HG03378 (cell line): Measurements from ENCODE around the gene ZNF106.

ENCODE experiments used
- ATAC-seq: cut with Tn5 transposase; IDR thresholded peaks from one replicate; pipeline ENCODE4 v1.9.1; 2021; ENCODE audit warnings: mild to moderate bottlenecking, moderate library complexity; ENCODE audit not compliant: unreplicated experiment

Gene ZNF106

DNA sequence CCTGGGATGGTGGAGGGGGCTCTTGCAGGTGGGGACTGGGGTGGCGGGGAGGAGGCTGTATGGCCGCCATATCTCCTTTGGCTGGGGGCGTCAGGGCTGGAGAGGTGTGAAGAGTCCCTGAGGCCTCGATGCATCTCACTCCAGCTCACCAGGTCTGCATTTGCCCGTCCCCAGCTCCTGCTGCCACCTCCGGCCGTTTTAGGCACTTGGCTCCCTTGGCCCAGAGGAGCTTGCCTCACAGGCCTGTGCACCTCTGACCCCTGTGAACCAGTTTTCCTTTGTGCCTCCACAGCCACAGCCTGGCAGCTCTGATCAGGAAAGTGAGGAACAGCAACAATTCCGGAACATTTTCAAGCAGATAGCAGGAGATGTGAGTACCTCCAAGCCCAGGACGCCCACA is 81.9 kb downstream of the ZNF106 start:
- no peak for ATAC-seq

DNA sequence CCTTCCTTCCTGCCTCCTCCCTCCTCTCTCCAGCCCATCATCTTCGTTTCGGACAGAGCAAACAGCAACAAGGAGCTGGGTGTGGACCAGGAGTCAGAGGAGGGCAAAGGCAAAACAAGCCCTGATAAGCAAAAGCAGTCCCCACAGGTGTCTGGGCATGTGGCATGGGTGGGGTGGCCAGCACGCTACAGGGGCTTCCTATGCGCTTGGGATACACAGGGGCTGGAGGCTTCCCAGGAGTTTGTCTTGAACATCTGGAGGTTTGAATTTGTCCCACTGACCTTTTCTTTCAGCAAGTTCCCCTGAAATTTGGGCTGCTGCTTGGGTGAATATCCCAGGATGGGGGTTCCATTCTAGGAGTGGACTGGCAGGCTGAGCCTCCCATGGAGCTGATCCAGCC is 82.8 kb downstream of the ZNF106 start:
- no peak for ATAC-seq

DNA sequence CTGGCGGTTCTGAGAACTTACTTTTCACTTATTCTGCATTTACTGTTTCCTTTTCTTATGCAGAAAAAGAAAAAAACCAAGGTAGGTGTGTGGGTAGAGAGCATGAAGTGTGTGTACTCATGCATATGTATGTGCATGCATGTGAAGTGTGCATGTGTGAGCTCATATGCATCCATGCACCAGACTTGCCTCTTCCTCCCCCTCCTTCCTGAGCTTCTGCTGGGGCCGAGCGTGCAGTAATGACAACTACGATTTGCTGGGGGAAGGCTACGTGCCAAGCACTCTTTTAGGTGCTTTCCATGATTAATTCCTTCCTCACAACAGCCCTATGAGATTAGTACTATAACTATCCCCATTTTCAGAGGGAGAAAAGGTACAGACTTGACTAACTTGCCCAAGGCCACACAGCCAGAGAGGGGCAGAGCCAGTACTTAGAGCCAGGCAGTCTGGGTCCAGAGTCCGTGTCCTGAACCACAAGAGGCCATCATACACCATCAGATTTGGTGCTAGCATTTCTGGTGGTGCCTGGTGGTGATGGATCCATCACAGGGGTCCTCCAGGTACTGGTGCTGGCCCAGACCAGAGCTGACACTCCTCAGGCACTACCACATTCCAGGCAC is 85.0 kb downstream of the ZNF106 start:
- ATAC-seq: no peak

DNA sequence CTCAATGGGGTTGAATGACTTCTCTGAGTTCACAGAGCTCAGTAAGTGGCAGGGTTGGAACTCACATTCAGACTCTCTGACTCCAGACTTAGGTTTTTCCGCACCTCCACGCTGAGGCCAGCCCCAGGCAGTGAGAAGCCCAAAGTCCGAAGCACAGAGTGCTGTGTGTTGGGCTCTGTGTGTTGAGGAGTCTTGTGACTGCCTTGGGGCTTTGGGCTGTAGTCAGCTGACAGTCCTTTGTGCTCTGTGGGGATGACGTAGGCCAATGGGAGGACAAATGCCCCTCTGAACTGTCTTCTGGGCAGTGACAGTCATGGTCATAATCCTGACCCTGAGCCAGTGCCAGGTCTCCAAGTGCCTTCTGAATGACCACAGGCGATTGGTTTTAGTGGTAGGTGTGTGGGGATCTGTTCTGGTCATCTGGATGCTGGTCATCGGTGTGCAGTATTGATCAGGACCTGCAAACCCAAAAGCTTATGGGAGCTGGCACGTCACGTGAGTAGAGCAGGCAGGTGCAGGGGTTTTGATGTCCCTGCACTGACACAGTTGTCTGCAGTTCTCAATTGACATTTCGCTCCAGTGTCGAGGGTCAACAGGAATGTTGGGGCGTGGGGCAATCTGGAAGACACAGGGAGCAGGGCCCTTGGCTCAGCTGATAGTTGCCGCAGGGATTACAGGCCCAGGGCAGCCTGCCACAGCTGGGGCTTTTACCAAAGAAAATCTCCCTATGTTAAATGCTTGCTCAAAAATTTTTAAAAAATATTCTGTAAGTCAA is 86.3 kb downstream of the ZNF106 start:
- ATAC-seq: no peak

DNA sequence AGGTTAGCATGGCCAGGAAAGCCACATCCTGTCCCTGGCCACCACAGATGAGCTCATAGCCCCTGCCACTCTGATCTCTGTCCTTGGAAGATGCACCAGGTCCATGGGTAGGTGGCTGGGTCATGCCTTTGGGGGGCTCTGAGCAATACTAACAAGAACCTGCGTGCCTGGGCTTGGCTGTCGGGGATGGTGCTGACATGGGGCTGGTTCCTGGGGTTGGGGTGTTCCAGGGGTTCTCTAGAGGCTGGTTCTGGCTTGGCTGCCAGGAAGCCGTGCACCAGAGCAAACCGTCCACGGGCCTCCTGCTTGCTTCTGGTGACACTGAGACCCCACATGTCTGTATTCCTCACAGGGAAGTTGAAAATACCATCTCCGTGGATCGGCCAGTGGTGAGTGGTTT is 87.6 kb downstream of the ZNF106 start:
- no peak for ATAC-seq

DNA sequence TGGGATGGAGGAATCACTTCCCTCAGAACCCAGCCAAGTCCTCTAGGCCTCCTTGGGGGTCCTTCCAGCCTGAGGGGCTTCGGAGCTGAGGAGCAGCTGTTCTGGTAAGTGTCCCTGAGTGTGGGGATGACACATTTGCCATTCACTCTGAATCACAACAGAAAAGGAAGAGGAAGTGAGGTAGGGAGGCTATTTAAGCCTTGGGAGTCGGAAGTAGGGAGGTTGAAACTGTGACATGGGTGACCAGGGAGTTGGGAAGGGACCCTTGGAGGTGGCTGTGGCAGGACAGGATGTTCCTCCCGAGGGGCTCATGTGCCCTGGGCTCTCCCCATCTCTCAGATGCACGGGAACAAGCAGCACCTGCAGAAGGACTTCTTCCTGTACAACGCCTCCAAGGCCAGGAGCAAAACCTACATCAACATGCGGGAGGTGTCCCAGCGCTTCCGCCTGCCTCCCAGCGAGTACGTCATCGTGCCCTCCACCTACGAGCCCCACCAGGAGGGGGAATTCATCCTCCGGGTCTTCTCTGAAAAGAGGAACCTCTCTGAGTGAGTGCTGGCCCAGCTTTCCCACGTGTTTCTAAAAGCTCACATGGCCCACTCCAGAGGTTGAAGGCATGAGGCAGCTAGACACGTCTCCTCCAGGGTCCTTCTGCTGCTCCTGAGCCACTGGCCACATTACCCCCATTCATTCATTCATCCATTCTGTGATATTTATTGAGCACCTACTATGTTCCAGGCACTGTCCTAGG is 88.3 kb downstream of the ZNF106 start:
- ATAC-seq: no peak

DNA sequence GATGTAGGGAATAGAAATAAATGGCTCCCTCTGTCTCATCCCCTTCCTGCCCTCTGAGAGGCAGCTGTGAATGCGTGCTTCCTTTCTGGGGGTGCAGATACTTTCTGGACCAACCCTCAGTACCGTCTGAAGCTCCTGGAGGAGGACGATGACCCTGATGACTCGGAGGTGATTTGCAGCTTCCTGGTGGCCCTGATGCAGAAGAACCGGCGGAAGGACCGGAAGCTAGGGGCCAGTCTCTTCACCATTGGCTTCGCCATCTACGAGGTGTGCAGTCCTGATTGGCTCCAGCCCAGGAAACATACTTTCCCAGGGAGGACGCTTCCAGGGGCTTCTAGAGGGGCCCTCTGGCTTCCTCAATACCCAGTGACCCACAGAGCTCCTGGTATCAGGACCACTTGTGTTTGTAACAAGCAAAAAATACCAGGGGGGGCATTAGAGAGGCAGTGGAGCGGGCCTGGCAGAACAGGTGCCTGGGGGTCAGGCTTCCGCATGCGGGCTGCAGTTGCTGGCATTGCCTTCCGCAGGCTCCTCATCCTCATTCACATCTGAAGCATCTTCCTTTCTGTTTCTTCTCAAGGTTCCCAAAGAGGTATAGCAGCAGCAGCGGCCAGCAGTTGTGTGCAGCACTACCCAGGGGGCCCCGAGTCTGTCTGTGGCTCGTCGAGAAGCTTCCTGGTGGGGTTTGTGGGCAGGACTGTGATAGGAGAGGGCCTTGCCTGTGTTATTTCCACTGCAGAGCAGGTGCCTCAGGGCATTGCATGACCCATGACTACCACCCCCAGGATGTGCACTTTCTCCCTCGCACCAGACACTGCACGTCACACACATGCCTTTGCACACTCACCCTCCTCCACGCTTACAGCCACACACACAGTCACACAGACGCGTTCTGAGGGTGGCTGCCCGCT is 89.1 kb downstream of the ZNF106 start:
- no peak for ATAC-seq

DNA sequence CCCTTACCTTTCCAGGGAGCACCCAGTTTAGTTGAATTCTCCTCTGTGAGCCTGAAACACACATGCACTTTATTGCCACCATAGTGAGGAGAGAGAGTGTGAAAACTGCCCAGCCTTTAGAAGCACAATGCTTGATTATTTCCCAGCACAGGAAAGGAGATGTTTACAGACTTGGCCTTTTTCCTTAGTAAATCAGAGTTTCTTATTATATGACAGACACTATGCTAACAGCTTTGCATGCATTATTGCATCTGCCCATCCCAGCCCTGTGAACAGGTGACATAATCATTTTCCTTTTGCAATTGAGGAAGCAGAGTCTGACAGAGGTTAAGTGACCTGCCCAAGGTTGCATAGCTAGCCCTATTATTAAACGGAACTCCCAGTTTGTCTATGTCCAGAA is 95.1 kb downstream of the ZNF106 start:
- ATAC-seq: no peak

DNA sequence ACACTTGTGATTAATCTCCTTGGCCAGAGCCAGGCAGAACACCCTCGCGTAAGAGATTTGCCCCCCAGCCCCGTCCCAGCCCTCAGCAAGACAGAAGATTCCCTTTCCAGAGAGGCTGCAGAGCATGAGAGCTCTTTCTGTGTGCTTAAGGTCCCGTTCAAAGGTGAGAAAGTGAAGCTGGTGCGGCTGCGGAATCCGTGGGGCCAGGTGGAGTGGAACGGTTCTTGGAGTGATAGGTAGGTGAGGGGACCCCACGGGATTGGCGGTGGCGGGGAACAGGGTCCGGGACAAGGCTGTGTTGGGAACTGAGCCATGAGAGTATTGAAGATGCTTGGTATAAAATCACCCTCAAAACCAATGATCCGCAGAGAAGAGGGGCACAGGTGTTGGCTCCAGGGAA is 96.8 kb downstream of the ZNF106 start:
- ATAC-seq: no peak

DNA sequence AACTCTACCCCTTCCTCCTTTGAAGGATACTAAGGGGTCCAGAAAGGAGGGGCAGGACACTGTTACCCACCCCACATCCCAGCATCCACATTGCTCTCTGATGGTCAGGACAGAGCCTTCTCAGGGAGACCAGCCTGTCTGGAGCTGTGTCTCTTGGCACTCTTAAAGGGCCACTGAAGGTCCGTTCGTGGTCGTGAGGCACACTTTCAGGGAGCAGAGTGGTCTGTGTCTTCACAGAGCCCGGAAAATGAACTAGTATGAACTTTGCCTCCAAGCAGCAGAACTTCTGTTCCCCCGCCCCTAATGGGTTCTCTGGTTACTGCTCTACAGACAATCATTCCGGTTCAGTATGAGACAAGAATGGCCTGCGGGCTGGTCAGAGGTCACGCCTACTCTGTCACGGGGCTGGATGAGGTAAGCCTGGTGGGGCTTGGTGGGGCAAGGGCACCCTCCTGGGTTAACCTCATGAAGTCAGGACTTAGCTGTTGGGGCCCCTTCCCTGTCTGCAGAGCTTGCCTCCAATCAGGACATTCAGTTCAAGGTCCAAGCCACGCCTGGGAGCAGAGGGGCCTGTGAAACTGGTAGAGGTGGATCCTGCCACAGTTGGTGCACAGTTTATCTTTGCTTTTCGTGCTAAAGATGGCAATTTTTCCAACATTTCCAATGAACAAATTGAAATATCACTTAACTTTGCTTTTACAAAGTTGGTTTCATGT is 98.5 kb downstream of the ZNF106 start:
- ATAC-seq: no peak

DNA sequence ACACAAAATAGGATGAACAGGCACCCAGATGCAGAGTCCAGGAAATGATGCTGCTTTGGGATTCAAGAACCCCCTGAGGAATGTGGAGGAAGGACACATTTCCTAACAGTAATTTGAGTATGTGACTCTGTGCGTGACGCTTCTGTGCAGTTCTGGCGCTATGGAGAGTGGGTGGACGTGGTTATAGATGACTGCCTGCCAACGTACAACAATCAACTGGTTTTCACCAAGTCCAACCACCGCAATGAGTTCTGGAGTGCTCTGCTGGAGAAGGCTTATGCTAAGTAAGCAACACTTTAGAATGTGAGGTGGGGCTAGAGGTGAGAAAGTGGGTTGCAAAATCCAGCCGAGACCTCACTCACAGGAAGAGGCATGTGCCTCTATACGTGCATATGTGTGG is 103.3 kb downstream of the ZNF106 start:
- ATAC-seq: no peak

DNA sequence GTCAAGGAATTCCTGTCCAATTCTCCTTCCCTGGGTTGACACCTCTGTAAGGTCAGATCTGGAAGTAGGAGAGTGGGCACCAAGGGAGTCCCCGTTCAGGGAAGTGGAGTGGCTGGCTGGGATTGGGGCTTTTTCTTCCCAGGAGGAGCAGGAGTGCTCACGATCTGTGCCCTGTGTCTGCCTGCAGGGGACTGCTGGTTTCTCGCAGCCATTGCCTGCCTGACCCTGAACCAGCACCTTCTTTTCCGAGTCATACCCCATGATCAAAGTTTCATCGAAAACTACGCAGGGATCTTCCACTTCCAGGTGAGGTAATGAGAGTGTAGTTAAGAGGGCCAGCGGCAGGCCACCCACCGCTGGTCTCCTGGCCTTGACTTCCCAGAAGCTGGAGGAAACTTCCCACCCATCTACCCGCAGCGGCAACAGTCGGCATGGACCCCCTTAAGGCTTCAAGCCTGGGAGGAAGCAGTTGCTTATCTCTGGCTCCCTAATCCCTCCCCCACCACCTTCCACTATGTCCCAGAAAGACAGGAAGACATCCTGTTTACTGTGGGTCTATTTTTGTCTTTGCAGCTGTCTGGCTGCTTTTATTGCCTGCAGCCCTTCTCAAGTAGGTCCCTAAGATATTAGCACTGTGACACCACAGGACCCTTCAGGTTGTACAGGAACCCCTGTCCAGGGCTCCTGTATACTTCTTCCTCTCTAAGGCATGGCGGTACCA is 104.8 kb downstream of the ZNF106 start:
- ATAC-seq: no peak

DNA sequence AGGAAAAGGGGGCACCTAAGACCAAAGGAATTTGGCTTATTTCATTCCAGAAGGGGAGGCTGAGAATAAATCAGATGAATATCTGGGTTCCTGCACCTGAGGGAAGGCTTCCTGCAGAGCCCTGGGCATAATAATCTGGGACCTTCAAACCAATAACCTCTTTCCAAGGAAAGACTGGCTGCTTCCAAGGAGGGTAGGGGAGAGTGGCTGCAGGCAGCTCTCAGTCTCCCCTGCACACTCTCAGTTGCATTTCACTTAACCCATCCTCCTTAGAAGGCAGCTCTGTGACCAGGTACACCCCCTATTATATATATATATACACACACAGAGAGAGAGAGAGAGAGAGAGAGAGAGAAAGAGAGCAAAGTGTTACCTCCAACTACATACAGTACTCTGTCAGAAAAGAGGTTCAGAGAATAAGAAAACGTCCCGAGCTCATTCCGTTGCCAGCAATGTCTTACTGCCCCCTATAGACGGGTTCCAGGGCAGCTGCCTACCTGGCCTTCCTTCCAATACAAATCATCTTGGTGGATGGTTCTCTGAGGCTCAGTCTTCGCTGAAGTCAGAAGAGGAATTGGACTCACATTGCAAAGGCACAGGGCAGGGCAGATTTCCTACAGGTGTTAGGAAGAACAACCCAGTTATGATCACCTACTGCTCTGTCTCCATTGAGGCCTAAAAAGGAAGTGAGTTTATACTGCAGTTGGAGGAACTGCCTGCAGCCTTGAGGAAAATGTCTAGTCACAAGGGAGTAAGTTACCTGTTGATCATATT is 105.5 kb downstream of the ZNF106 start:
- ATAC-seq: no peak

DNA sequence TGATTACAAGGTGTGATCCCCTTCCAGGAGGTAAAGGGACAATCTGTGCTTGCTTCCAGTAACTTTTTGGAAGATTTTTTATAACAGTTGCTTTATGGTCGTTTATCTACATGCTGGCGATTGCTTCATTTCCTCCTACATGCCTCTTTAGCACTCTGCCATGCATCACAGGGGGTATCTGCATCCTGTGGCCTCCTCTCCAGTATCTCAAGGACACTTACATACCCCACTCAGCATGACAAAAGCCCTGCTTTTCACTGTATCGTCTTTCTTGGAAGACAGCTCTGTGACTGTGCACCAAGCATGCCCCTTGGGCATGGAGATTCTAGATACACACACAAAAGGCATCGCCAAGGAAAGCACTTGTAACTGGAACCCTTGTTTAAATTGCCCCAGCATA is 106.3 kb downstream of the ZNF106 start:
- ATAC-seq: no peak

DNA sequence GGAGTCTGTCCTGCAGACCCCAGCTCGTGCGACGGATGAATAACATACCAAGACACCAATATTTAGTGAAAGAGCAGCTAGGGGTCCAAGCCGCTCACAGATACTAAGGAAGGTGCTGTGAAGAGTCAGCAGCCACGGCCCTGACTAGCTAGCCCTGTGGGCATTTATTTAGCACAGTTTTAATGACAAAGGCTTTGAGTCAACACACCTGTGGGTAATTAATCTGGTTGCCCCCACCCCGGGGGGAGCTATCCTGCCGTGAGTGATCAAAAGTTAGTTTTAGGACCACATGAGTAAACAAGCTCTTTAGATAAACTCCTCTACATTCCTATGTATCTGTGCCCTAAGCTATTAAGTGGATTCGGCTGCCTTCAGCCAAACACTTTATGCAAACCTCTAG is 112.9 kb downstream of the ZNF106 start:
- no peak for ATAC-seq

DNA sequence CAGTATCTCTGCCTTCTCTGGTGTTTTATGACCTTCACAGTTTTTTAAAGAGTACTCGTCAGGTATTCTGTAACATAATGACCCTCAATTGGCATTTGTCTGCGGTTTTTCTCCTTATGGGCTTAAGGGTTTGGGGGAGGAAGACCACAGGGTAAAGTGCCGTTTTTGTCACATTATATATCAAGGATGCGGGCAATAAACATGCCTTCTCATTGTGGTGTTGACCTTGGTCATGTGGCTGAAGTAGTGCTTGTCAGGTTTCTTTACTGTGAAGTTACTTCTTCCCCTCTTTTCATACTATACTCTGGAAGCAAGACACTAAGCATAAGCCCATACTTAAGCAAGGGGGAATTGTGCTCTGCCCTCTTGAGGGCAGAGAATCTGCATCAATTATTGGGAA is 115.0 kb downstream of the ZNF106 start:
- no peak for ATAC-seq

DNA sequence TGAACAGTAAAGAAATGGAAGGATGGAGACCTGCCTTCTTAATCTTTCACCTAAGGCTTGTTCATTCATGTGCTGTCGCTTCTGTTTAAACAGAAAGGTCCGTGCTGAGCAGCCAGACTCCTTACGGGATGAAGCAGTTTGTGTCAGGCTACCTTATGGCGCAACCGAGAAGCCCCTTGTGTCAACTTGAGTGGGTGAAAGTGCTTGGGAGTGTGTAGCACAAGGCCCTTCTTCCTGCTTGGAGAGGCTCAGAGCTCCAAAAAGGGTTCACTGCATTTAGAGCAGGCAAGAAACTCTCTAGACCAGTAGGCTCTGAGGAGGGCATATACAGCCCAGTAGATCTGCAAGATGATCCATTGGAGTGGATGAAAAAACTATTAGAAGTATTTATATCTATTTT is 115.7 kb downstream of the ZNF106 start:
- ATAC-seq: no peak

DNA sequence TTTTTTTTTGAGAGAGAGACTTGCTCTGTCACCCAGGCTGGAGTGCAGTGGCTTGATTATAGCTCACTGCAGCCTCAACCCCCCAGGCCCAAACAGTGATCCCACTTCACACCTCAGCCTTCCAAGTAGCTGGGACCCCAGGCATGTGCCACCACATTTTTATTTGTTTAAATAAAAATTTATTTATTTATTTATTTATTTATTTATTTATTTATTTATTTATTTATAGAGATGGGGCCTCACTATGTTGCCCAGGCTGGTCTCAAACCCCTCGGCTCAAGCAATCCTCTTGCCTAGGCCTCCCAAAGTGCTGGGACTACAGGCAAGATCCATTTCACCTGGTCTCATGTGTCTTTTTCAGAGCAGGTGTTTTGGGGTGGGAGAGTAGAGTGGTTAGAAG is 116.1 kb downstream of the ZNF106 start:
- ATAC-seq: no peak

DNA sequence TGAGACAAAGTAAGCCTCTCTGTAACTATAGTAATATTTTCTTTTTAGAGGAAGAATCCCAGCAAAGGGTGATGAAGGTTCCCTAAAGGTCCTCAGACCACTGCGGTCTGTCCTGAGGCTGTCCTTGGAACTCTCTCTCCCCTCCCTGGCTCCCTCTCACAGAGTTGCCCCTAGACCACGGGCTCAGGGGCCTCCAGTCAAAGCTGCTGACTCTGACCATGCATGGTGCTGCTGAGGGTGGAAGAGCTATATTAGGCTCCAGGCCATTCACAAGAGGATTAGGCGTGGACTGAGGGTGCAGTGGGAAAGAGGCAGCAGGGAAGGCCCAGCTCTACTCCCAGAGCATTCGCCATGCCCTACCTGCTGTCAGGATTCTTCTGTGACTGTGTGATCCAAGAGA is 117.0 kb downstream of the ZNF106 start:
- no peak for ATAC-seq
